Motor neuron (in vitro differentiated cells): ENCODE results near the gene NKX2-2. TPM values are rescaled to one million over a fixed set of nuclear protein-coding genes. Genes with fewer than 3 reads are reported as not detected.

Experiments used
- ATAC-seq, 8 experiments: fragments of 200-7000 bp; cut with Tn5 transposase; replicated peaks in 6 of 8; 2 replicates each; pipeline ENCODE4 v1.8.0; 2021; ENCODE audit warnings: mild to moderate bottlenecking in 8 of 8, moderate library complexity in 8 of 8
- H3K27ac ChIP-seq, 2 donors: fragments of 250-450 bp; sonication (Bioruptor Pico); 2 replicates each; pipeline ENCODE4 v1.9.0; 2021; ENCODE audit warnings: antibody characterized with exemption in 2 of 2, mild to moderate bottlenecking in 2 of 2, moderate library complexity in 1 of 2
- H3K4me1 ChIP-seq, 2 donors: fragments of 250-450 bp; sonication (Bioruptor Pico); replicated peaks in 1 of 2; 2 replicates each; pipeline ENCODE4 v1.6.1; 2021; ENCODE audit warnings: antibody characterized with exemption in 2 of 2, mild to moderate bottlenecking in 2 of 2, moderate library complexity in 1 of 2
- H3K4me3 ChIP-seq, 5 donors: fragments of 250-450 bp; sonication (Bioruptor Pico); 2 replicates each; pipeline ENCODE4 v1.9.0; 2021; ENCODE audit warnings: antibody characterized with exemption in 5 of 5, mild to moderate bottlenecking in 5 of 5, moderate library complexity in 4 of 5
- WGBS, 10 experiments: fragments of 450-650 bp; shearing (Covaris generic); methylation state at CpG; one replicate each; pipeline ENCODE4 v1.0.0; 2022; 5-methylcytosine and 5-hydroxymethylcytosine counted together
- in situ Hi-C, 9 experiments: fragments of 400-800 bp; cut with MboI; loops; one replicate each; pipeline ENCODE4 v1.15.0; 2021; ENCODE audit warnings: low sequenced_read_pairs in 9 of 9, low pct_unique_long_range_greater_than_20kb in 2 of 9; ENCODE audit not compliant: unreplicated experiment in 9 of 9
- total RNA-seq, 8 experiments: library from RNA; unstranded; fragments of 300-600 nt; gene quantifications; 2 replicates each; pipeline versions ENCODE4 v1.2.3 to v1.2.4, GENCODE V29; 2022

NKX2-2 gene
- total RNA-seq, 8 experiments from 2014 or later: 0.05 to 3.8 (median 0.15) TPM; not detected in 3

DNA sequence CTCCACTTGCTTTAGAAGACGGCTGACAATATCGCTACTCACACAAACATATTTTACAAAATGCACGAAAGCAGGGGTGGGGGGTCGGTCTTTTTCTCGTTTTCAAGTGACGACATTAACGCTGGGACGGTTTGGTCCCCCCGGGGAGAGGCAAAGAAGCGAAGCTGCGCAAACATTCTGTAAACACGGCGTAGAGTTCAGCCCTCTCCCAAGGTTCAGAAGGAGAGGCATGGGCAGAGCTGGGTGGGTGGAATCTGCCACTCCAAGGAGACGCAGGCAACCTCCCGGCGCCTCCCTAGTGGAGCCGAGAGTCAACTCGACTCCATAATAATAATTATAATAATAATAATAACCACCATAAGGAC lies 2.4 kb downstream of the NKX2-2 start:
- WGBS, 10 experiments: 0 to 100% (median 22%) methylated on average over 1 to 12 of the region's 18 CpGs; no CpG with 5 or more reads in 1 of the 10 experiments
- no peak for ATAC-seq
- in situ Hi-C loops: loop anchor here in 4 of 9 experiments (25.0 kb wide), 3 partner anchors 274 to 674 kb away; no protein-coding TSS in a partner anchor
- peaks cover 10 to 13% of the 10 kb centered on the region in 2 donors for H3K4me1 ChIP-seq
- H3K27ac ChIP-seq: peak overlapping the region in 1 of 2 donors; percentile 89
- peak overlapping the region in 3 of 5 donors; percentile 25 to 51 (median 50) for H3K4me3 ChIP-seq

DNA sequence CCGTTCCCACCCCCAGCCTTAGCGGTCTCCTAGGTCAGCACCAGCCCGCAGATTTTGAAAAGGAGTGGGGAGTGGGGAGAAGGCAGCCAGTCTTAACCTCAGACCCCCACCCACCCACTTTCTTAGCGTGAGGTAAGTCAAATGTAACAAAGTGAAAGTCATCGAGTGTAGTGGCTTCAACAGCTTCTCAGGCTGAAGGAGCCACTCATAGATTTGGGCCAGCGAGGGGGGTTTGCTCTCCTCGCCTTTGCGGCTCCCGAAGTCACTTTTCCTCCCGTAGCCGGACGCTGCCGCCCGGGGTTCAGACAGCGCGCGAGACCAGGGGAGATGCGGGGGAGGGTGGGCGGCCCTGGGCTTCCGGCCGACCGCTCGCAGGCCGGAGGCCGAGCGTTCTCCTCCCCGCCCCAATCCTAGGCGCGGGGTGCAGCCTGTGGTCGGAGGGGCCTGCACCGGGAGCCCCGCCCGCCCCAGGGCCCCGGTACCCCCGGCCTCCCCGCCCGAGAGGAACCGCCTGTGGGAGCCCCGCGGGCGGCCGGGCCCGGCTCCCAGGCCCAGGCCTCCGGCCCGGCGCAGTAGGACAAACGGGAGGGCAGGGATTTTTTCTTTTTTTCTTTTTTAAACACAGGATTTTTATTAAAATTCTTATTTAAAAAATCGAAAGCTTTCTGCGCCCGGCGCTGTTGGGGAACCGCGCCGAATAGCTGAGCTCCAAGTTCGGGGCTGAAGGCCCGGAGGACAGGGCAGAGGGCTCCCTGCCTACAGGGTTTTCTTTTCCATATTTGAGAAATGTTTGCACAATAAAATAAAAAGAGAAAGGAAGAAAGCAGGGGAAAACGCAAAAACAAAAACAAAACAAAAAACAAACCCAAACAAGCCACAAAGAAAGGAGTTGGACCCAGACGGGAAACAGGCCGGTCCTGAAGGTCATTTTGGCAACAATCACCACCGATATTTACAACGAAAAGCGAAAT lies 3.2 kb downstream of the NKX2-2 start:
- in situ Hi-C loops: loop anchor here in 4 of 9 experiments (25.0 kb wide), 3 partner anchors 273 to 673 kb away; no protein-coding TSS in a partner anchor
- Histone ChIP-seq H3K4me3 (peak overlapping the region in 3 of 5 donors; percentile 21 to 51 (median 50)), H3K27ac (peak overlapping the region in 1 of 2 donors; percentile 37), H3K4me1 (peaks cover 7 to 13% of the 10 kb centered on the region in 2 donors)
- 7 to 88% (median 13%) methylated on average over 1 to 16 of the region's 62 CpGs for WGBS, 10 experiments
- ATAC-seq: peak in 1 of 8 experiments; percentile 1

DNA sequence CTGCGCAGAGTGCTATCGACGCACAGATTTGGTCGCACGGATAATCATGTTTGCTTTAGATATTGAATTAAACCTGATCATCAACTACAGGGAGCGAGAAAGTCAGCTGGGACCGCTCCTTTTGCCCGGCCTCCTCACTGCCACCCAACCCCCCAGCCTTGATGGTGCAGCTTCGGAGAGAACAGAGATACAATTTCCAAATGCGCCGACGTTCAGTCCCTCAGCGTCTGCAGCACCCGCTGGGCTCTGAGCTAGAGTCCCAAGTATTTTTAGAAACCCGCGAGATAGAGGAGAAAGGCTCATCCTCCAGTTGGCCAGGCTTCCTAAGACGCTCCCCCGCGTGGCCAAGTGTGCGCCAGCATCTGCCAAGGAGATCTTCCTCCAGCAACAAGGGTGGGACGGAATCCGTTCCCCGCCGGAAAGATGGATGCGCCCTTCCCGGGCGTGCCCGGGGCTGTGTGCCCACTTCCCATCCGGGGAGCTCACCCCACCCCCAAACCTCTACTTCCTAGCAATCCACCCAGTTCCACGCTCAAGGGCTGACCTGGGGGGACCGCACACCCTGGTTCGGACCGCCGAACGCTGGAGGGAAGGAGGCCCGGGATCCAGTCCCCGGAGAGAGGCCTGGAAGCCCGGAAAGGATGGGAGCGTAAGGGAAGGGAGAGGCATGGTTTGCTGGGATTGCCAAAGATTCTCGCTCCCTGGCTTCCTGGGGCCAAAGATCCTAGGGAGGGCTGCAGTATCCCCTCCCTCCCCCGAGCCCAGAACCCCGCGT lies 4.1 kb downstream of the NKX2-2 start:
- peak in 5 of 8 experiments; percentile 12 to 47 (median 23) for ATAC-seq

DNA sequence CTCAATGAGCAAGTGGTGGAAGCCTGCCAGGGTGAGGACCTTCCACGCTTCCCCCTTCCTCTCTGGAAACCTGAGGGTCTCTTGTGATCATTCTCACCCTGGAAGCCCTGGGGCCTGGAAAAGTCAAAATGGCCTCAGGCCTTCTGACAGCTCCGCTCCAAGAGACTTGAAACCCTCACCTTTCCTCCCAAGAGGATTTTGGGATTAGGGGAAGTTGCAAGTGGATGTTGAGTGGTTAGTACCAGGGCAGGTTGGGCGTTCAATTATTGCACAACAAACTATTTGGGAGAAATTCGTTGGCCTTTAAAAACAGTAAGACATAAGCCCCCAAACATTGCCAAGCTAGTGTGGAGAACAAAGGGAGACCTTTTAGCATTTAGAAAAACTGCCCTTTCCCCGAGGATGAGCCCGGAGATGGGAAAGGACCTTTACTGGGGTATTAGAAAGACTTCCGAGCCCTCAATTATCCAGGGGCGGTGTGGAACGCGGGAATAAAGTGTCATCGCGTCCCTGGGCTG lies 4.7 kb downstream of the NKX2-2 start:
- H3K4me1 ChIP-seq: peaks cover 0 to 16% of the 10 kb centered on the region in 2 donors
- ATAC-seq: no peak
- 6 to 80% (median 12%) methylated on average over 1 to 8 of the region's 12 CpGs; no CpG with 5 or more reads in 2 of the 10 experiments for WGBS, 10 experiments
- H3K4me3 ChIP-seq: peak overlapping the region in 3 of 5 donors; percentile 21 to 51 (median 50)
- H3K27ac ChIP-seq: peak overlapping the region in 1 of 2 donors; percentile 23
- in situ Hi-C loops: loop anchor here (5.0 to 25.0 kb wide), 7 partner anchors 272 to 672 kb away; no protein-coding TSS in a partner anchor

More for the DNA sequence above, 4.1 kb downstream of the NKX2-2 start:
- Histone ChIP-seq H3K4me3 (peak overlapping the region in 3 of 5 donors; percentile 21 to 51 (median 50)), H3K4me1 (peaks cover 4 to 16% of the 10 kb centered on the region in 2 donors), H3K27ac (peak overlapping the region in 1 of 2 donors; percentile 37)
- in situ Hi-C loops: loop anchor here (5.0 to 25.0 kb wide), 7 partner anchors 272 to 672 kb away; no protein-coding TSS in a partner anchor
- WGBS, 10 experiments: 0 to 27% (median 9%) methylated on average over 2 to 17 of the region's 43 CpGs

DNA sequence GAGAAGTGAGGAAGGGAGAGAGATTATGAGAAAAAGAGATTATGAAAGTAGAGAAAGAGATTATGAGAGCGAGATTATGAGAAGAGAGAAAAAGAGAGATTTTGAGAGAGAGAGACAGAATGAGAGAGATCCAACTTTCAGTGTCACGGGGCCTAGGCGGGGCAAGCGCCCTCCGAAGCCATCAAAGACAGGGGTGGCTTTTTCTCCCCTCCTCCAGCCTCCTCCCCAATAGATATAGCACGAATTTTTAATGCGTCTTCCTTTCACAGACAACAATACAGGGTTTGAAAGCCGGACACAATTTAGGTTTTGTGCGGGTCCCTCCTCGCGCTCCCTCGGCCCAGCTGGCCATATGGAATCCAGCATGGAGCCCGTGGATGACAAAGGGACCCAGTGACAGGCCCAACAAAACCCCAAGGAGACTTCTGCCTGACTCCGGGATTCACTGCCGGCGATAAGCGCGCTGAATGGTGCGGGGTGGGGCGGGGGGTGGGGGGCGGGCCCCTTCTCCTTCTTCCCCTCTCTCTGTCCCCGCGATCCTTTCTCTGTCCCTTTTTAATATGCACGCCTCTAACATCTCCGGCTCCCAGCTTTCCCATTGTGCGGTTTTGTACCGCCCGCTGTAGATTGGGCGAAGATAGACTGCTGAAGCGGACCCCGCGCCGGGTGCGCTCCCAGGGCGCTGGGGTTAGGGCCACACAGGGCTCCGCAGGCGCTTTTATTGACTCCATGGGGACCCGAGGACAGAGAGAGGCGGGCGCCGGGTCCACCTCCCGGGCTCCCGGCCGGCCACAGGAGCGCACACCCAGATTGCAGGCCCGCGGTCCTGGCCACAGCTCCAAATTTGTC lies 5.4 kb downstream of the NKX2-2 start:
- Histone ChIP-seq H3K4me3 (peak overlapping the region in 2 of 5 donors; percentile 50 to 51), H3K4me1 (peaks cover 0 to 16% of the 10 kb centered on the region in 2 donors), H3K27ac (peak overlapping the region in 1 of 2 donors; percentile 23)
- ATAC-seq: peak in 2 of 8 experiments; percentile 1 to 8
- in situ Hi-C loops: loop anchor here (5.0 to 25.0 kb wide), 7 partner anchors 271 to 671 kb away; no protein-coding TSS in a partner anchor
- 2 to 40% (median 15%) methylated on average over 1 to 15 of the region's 47 CpGs for WGBS, 10 experiments

DNA sequence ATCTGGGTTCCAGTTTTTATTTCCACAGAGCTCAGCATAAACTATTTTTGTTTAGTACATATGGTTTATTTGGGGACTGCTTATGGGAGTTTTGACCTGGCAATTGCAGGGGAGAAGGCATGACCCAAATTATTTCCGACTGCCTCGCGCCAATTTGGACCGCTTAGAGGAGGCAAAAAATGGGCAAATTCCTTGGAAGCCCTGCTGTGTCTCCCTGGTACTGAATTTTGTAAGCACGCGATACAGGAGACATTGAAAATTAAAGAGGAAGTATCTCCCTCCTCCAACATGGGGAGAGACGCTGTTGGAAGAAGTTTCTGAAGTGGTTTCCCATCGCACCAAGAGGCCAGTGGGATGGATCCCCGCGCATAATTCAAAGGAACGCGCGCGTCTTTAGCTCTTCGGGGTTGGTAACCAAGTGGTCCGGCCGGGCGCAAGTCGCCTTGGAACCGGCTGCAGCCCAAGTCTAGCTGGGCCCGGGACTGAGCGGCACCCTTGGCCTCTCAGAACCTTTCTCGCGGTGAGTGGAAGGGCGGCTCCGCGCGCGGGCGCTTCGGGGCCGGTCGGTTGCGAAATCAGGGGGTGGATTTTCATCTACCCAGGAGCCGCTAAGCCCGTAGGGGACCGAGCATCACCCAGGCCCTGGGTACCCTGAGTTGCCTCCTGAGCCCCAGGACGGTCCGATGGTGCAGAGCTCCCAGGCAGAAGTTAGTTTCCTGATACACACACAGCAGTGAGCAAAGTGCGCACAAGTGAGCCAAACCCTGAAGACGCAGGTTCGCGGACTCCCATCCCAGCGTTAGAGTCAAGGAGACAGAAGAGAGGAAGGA lies 6.2 kb downstream of the NKX2-2 start:
- Histone ChIP-seq H3K4me3 (peak overlapping the region in 2 of 5 donors; percentile 50 to 51), H3K4me1 (peaks cover 0 to 16% of the 10 kb centered on the region in 2 donors), H3K27ac (no peak overlapping the region)
- ATAC-seq: no peak
- in situ Hi-C loops: loop anchor here (5.0 to 25.0 kb wide), 7 partner anchors 270 to 670 kb away; no protein-coding TSS in a partner anchor
- WGBS, 10 experiments: 2 to 41% (median 21%) methylated on average over 5 to 17 of the region's 44 CpGs; no CpG with 5 or more reads in 1 of the 10 experiments

DNA sequence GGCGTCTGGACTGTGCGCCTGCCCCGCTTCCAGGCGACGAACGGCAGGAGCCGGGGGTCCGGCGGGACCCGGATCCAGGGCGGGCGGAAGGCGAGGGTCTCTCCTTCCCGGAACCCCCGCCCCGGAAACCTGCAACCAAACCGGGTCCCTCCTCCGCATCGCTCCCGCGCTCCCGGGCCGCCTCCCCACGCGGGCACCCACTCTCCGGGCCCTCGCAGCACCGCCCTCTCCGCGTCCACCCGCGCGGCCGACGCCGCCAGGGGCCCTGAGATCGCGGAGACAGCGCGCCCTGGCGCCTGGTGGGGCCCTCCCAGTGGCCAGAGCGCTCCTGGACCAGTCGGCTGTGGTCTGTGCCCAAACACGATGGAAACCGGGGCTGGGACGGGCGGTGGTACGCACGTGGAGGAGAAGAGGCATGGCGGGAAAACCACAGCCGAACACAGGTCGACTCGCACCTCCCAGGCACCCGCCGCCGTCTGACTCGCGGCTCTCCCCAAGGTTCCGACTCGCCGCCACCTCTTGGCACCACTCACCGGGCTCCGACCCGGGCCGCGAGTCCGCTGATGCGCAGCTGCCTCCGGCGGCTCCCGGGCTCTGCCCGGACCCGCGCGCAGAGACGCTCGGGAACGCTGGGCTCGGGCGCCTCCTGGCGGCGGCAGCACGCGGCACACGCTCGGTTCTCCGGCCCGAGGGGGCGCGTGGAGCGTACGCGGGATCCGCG lies 7.9 kb downstream of the NKX2-2 start:
- in situ Hi-C loops: loop anchor here (5.0 to 25.0 kb wide), 7 partner anchors 269 to 669 kb away; no protein-coding TSS in a partner anchor
- peak; percentile 57 to 89 (median 79) for ATAC-seq
- 0 to 3% (median 0%) methylated on average over 1 to 15 of the region's 95 CpGs; no CpG with 5 or more reads in 5 of the 10 experiments for WGBS, 10 experiments

DNA sequence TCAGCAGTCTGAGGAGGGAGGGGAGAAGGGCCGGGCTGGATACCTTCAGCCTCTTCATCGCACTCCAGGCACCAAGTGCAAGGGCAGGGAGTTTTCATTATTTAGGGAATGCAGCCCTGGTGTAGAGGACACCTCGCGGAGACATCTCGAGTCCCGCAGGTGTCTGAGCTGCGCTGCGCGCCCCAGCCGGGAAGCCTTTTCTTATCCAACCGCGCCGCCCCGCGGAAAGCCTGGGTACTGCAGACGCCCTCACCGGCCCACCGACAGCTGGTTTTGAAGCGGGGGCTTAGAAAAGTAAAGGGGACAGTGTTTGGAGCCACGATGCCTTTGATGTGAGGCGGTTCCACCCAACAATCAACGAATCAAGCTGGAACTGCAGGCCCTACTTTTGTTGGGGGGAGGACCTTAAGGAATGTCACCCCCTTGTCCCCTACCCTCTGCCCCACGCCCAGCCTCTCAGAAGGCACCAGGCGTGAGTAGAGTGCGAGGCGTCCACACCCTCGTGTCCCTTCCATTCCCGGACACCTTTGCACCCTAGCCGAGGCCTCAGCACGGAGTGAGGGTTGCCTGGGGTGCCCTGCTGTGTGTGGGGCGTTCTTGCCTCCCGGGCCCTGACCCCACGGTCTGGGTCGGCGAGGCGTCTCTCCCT lies 8.6 kb downstream of the NKX2-2 start:
- H3K4me1 ChIP-seq: peaks cover 0 to 16% of the 10 kb centered on the region in 2 donors
- in situ Hi-C loops: loop anchor here (5.0 to 25.0 kb wide), 7 partner anchors 268 to 668 kb away; no protein-coding TSS in a partner anchor
- peak overlapping the region in 2 of 5 donors; percentile 31 to 34 for H3K4me3 ChIP-seq
- H3K27ac ChIP-seq: no peak overlapping the region
- WGBS, 10 experiments: 0 to 3% (median 0%) methylated on average over 1 to 14 of the region's 36 CpGs; no CpG with 5 or more reads in 4 of the 10 experiments
- peak; percentile 11 to 62 (median 48) for ATAC-seq

More for the DNA sequence above, 7.9 kb downstream of the NKX2-2 start:
- peak overlapping the region; percentile 20 to 34 (median 27) for H3K4me3 ChIP-seq
- H3K27ac ChIP-seq: no peak overlapping the region
- peaks cover 0 to 16% of the 10 kb centered on the region in 2 donors for H3K4me1 ChIP-seq

DNA sequence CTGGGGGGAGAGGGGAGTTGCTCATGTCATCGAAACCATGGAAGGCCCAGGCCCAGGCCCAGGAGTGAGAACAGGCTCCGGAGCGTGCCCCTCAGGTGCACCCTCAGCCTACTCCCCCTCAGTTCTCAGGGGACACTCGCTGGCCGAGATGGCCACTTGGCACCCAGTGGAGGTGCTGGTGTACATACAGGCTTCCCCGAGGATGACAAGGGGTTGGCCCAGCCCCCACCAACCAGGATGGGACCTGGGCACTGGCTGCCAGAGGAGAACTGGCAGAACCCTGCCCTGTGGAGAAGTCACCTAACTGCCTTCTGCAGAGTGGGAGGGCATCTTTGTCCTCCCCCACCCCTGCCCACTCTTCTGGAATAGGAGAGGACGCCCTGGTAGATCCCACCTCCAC lies 9.5 kb downstream of the NKX2-2 start:
- in situ Hi-C loops: loop anchor here (10.0 to 25.0 kb wide), 6 partner anchors 267 to 667 kb away; no protein-coding TSS in a partner anchor
- ATAC-seq: no peak
- Histone ChIP-seq H3K27ac (no peak overlapping the region), H3K4me3 (no peak overlapping the region), H3K4me1 (peaks cover 0 to 16% of the 10 kb centered on the region in 2 donors)
- WGBS, 10 experiments: 40 to 100% (median 96%) methylated on average over 1 to 2 of the region's 7 CpGs; no CpG with 5 or more reads in 6 of the 10 experiments

DNA sequence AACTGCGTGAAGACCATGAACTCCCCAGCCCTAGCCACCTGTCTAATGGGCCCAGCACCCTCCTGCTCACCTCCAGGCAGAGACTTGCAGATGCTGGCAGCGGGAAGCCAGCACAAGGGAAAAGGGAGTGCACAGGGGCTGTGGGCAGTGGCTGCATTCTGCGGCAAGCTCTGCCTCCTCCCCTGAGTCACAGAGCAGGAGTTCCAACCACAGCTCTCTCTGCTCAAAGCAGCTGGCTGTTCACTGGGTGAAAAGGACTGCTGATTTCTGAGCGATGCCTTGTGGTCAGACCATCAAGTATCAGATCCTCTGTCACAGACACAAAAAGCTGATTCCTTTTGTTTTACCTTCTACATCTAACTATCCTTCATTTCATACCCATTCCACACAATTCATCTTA lies 10.5 kb downstream of the NKX2-2 start:
- H3K27ac ChIP-seq: no peak overlapping the region
- peak in 2 of 8 experiments; percentile 32 to 49 for ATAC-seq
- H3K4me1 ChIP-seq: peaks cover 0 to 20% of the 10 kb centered on the region in 2 donors
- no peak overlapping the region for H3K4me3 ChIP-seq
- in situ Hi-C loops: loop anchor here (10.0 to 25.0 kb wide), 6 partner anchors 266 to 666 kb away; no protein-coding TSS in a partner anchor
- 80 to 100% (median 86%) methylated on average over 1 to 2 of the region's 4 CpGs; no CpG with 5 or more reads in 6 of the 10 experiments for WGBS, 10 experiments
